T-helper 1 cell (primary cell): ENCODE results near the gene CHST15.

Experiments
- DNase-seq, 5 donors: peaks; one replicate each; pipeline ENCODE4 v3.0.0-alpha.2; 2012 to 2020
- total RNA-seq, 4 donors: gene quantifications; one replicate each; lab custom pipeline; 2026; lab: John Stamatoyannopoulos, UW

CHST15 gene, protein sequence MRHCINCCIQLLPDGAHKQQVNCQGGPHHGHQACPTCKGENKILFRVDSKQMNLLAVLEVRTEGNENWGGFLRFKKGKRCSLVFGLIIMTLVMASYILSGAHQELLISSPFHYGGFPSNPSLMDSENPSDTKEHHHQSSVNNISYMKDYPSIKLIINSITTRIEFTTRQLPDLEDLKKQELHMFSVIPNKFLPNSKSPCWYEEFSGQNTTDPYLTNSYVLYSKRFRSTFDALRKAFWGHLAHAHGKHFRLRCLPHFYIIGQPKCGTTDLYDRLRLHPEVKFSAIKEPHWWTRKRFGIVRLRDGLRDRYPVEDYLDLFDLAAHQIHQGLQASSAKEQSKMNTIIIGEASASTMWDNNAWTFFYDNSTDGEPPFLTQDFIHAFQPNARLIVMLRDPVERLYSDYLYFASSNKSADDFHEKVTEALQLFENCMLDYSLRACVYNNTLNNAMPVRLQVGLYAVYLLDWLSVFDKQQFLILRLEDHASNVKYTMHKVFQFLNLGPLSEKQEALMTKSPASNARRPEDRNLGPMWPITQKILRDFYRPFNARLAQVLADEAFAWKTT
- 0 to 1.5 (median 0) reads per million in 4 donors for total RNA-seq

DNA sequence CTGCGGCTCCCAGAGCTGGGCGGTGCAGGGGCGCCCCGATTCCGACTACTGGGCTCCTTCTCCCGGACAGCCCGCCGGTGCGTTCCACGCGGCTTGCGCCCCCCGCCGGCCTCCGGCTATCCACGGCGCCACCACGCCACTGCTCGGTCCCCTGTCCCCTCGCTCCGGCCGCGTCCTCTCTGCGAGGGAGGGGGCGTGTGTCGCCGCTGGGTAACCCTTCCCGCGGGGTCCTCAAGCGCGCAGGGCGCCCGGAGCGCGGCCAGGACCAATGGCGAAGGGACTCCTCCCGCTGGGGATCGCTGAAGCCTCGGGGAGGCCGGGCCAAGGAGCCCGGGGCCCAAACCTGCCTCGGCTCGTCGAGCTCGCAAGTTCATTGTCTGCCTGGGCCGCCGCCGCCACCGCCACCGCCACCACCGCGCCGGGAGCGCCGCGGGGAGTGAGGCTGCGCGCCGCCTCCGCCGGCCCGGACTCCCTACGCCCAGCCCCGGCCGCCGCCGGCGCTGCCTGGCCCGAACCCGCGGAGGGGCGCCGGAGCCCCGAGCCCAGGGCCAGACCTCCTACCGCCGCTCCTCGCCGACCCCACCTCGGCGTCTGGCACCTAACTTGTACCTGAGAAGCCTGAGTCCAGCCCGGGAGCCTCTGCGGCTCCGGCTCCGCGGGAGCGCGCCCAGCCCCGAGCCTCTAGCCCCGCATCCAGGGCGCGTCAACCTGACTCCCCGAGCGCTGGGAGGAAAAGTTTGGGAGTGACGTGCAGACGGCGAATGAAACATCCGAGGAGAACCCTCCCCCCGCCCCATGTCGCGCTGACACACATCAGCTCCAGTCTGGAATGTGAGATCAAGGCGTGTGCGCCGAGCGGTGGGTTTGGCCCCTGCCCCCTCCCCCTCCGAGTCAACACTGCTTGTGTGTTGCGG lies at the start of gene CHST15:
Gene CHST15, minus strand, starts transcription at position 739 of the 914 bp plus-strand sequence. CDS start 47,386 bp downstream, outside the sequence.
- DNase-seq: no peak

DNA sequence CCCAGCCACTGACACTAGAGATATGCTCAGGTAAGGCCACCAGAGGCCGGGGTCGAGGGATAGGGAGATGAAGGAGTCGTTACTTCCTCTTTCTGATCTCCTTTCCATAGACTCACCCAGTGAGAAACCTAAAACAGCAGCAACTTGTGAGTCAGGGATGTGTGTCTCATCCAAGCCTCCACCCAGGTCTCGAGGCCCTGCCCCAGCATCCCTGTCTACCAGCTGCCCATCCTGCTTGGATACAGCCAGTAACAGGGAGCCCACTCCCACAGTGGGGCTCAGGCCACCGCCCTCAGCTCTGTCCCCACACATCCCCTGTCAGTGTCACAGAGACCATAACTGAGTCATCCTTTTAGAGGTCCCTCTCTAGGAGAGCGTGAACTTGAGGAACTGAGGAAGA lies 49.6 kb upstream of the CHST15 start:
- no peak for DNase-seq

DNA sequence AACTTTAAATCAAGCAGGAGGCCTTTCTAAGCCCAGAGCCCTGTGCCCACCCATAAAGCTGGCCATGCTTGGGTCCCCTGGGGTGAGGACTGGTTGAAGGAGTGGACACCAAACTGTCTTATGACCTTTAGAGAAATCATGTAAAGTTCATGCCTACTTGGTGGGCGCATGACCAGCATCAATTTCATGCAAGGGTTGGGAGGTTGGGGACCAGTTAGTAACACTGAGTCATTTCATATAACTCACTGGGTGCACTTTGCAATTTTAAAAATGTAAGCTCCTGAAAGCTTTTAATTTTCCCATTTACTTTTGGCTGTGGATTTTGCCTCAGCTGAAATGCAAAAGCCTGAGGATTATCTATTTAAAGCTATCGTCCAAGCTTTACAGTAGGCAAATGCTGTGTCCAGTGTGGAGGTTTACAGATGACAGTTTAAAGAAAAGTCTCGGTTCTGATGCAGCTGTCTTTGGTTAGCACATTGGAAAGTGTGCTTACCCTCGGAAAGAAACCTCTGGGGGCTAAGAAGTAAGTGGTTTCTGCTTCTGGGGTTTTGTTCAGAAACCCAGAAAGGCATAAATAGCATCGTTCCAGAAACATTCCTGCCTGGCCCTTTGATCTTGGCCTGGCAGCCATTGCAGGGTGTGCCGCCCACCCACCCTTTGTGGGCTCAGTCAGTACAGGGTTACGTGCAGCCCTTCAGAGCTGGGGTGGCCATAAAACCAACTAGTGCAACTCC lies 48.8 kb upstream of the CHST15 start:
- DNase-seq: no peak

DNA sequence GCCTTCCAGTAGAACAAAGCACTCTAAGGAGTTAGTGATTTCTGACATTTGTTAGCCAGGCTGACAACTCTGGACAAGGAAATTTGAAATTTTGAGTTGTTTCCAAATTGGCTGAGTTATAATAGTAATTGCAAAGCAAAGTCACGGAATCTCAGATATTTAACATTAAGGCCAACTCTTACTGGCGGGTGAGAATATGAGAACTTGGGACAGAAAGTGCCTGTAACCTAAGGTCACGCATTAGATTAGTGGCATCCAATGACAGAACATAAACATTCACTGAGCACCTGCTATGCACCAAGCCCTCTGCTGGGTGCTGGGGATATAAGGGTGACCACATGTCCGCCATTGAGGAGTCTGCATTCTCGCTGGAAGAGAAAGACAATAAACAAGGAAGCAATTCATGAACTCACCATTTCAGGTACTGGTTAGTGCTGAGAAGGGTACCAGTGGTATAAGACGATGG lies 45.5 kb upstream of the CHST15 start:
- DNase-seq: no peak

DNA sequence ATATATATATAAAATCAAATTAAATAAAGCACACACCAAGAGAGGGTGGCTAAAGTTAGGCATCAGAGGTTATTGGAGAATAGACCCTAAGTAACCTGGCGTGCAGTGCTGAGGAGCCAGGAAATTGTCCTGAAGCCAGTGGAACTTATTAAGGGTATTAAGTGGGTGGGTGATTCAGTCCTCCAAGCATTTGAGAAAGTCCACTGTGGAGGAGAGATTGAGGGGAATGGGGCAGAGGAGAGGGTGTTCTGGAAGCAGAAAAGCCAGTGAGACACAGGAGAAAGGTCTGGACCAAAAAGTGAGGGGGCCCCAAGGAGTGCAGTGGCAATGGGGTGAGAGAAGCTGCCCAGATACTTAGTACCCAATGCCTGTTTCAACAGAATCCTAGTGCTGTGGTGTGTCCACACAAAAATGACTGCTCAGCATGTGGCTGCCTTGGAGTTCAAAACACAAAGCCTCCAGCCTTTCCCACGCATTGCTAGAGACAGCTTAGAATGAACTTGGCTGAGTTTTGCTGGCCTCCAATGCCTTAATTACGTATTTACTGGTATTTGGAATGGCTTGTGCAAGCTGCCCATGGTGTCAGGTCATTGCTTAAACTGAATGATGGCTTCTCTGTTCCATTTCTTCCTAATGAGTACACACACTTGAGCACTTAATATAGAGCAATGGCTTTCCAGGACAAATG lies 44.9 kb upstream of the CHST15 start:
- DNase-seq: no peak

DNA sequence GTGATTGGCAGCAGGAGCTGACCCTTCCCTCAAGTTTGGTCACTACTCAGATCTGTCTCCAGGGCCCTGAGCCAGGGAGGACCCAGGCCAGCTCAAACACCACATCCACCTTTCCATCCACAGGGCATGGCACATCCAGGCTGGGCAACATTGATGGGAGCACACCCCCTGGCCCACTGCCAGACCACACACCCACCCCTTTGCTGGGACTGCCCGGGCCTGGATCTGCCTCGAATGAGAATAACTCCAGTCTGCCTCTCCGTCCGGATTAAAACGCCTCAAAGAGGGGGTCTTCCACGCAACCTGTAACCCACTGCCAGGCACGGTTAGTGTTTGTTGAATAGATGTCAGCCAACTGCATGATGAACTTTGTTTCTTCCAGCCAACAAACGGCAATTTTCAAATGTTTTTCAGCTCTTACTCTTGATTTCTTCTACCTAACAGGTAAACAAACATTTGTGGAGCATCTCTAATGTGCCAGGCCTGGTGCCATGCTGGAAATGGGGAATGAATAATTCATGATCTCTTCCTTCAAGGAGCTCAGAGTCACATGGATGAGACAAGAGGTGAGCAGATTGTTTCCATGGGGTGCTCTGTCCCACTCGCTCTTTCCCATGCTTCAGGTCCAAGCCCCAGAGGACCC lies 41.0 kb upstream of the CHST15 start:
- DNase-seq: no peak

DNA sequence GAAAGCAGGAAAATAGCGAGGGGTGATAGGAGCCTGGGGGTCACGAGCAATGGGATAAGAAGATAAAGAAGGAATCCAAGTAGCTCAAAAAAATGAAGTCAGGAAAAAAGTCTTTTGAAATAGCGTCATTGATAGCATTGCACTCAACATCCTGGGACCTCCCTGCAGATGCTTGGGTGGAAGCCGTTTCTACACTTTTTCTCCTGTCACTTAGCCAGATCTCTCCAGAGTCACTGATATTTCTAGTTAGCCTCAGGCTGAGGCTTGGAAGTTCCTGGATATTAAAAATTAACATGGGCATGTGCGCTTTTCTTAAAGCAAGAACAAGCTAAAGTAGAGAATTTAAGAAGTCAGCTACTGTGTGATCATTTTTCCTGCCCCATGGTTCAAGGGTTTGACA lies 39.5 kb upstream of the CHST15 start:
- DNase-seq: no peak

DNA sequence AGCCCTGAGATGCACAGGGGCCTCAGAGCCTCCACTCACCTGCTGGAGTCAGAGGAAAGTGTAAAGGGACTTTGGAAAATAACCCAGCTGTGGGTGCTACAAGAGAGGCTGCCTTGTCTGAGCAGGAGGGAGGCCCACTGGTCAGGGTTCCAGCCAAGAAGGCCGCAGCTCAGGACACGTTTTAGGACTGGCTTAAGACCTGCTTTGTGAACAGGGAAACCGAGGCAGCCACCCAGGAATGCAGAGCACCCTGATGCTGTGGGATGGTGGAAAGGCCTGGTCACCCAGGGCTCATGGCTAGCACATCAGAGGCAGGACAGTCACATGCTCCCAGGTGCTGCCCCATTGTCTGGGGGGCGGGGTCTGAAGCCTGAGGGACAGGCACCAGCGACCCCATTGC lies 38.9 kb upstream of the CHST15 start:
- no peak for DNase-seq

DNA sequence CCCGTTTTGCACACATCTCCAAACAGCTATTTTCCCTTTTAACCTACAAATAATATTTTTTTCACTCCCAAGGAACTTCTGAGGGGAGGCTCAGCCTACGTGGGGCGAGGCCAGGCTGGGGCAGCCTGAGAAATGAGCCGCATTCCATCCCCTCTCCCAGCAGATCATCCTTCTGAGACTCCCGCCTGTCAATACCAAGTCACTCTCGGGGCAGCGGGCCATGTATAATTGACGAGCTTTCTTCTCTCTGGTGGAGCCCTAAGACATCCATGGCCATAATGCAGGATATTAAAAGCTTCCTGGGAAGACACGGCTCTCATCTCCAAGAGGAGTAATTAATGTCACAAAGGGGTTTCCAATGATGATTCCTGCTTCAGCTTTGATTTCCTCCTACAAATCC lies 37.8 kb upstream of the CHST15 start:
- DNase-seq: no peak

DNA sequence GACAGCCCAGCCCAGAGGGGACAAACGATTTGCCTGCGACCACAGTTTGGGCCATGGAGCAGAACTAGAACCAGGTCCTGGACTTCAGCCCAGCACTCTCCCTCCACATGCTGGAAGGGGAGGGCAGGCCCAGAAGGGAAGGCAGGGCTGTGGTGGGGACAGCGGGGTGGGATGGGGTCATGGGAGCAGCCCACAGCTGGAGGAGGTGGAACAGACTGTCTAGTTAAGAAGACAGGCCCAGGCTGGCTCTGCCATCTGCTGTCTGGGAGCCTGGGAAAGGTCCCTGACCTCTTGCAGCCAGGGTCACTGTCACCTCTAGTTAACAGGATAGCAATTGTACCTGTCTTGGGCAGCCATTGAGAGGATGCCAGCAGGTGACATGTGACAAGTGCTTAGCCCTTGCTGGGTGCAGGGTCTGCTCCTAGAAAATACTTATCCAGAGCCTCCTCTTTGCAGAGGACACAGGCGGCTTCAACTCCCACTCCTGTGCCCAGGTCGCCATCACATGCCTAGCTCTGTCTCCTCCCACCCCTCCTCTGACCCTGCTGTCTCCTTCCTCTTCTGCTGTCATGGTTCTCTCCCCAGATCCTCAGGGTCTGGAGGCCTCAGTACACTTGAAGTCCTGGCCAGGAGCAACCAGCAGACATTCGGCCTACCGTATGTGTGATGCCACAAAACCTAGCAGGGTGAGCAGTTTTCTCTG lies 37.0 kb upstream of the CHST15 start:
- DNase-seq: no peak

DNA sequence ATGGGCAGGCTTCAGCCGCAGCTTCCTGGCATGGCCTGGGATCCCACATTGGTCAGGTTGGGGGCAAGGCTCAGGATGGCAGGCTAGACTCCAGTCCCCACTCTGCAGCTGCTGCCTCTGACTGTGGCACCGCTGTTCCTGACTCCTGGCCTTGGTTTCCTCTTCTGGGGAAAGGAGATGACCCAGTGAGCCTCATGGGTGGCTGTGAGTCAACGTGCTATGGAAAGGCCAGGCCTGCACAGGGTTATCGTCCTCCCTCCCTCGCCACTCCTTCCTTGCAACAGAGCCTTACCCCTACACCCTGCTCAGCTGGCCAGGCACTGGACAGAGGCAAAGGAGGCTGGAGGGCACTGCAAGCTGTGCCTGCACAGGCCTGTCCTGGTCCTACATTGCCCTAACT lies 36.1 kb upstream of the CHST15 start:
- no peak for DNase-seq

DNA sequence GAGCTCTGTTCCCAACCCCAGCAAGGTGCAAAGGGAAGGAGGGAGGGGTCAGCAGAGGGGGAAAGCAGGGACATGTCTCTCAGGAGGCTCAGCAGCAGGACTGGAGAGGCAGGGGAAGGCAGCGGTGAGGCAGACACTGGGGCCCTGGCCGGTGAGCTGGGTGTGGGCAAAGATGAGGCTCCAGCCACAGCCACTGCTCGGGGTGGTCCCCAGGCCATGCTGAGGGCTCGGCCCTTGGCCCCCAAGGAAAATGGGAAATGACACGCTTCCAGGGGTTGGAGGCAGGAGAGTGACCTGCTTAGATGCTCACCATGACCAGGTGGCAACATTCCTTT lies 35.4 kb upstream of the CHST15 start:
- DNase-seq: no peak

DNA sequence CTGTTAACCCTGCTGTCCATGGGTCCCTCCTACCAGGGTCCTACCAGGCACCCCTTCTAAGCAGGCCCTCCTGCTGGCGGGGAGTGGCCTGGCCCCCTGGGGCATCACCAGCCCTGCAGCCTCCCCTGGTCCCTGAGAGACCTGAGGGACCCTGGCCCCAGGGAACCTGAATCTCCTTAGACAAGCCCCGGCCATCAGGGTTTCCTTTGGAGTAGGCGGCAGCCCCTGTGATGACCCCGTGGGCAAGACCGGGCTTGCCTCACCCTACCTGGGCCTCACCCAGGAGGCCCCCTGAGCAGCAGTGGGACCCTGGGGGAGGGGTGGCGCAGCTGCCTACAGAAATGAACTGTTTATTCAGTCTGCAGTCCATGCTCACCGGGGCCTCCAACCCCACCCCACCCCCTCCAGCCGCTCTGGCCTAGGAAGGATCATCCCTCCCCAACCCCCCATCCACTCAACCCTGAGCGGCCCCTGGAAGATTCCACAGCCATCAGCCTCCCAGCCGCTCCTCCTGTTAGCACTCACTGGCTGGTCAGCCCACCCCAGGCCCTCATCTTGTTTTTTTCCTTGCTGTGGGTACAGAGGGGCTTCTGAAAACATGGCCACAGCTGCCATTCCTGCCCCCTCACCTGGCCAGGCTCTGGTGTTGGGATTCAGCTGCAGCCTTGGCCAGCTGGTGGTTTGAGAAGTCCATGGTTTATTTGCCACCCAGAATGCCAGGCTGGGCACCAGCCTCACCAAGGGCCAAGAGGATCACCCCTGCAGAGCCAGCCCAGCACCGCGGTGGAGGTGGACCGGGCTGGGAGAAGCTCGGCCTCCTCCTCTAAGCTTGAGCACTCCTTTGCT lies 34.8 kb upstream of the CHST15 start:
- no peak for DNase-seq

DNA sequence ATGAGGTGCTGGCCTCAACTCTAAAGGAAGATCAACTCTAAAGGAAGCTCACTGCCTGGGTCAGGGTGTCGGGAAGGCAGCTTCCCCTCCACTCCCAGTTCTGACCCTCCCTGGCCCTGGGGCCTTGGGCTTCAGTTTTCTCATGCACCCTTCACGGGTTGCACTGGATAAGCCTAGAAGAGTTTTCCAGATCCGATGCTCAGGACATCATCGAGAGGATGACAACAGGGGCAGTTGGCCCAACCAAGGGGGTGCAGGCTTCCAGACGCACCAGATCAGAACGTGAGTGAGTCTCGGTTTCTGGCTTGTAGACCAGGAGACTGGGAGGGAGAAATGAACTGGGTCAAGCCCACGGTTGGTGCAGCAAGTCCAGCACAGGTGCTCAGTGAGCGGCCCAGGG lies 34.2 kb upstream of the CHST15 start:
- no peak for DNase-seq

DNA sequence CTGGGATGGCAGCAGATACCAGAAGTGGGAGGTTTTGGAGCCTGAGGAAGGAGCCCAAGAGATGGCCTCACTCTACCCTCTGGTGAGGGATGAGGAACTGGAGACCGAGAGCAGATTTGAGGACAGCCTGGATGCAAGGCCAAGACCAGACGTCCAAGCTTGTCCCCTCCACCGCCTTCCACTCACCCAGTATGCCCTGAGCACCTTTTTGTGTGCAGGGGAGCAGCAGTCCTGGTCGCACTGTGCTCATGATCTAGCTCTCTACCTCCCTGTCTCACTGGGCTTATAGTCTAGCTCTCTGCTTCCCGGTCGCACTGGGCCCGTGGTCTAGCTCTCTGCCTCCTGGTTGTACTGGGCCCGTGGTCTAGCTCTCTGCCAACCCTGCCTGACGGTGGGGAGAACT lies 33.6 kb upstream of the CHST15 start:
- DNase-seq: no peak

DNA sequence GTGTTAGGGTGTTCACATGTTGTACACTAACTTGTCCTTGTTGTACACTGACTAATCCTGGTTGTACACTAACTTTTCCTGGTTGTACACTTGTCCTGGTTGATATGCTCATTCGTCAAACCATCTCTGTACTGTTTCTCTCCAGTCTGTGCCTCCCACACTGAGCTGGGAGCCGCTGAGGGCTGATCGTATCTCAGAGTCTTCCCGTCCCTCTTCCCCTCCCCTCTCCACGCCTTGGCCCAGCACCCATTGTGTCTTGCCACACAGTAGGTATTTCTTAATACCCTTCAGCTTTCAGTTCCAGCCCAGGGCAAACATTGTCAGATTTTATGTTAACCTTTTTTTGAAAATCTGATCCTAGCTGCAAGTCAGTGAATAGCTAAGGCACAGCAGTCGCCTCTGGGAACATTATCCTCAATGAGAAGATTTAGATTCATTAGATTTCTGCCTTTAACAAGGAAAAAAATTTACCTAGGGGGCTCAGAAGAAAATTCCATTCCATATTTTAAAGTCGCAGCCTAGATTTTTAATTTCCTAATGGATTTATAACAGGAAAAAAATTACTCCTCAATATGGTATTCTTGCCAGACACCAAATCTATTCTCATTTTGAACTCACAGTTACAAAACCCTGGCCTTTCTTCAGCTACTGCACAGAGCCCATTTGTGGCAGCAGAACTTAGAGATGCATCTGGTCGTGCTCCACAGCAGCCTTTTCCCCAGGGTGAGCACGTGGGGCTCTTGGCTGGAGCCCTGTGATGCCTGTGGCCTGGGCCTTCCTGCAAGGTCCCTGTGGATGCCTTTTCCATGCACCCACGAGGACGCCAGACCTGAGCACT lies 33.0 kb upstream of the CHST15 start:
- DNase-seq: no peak

DNA sequence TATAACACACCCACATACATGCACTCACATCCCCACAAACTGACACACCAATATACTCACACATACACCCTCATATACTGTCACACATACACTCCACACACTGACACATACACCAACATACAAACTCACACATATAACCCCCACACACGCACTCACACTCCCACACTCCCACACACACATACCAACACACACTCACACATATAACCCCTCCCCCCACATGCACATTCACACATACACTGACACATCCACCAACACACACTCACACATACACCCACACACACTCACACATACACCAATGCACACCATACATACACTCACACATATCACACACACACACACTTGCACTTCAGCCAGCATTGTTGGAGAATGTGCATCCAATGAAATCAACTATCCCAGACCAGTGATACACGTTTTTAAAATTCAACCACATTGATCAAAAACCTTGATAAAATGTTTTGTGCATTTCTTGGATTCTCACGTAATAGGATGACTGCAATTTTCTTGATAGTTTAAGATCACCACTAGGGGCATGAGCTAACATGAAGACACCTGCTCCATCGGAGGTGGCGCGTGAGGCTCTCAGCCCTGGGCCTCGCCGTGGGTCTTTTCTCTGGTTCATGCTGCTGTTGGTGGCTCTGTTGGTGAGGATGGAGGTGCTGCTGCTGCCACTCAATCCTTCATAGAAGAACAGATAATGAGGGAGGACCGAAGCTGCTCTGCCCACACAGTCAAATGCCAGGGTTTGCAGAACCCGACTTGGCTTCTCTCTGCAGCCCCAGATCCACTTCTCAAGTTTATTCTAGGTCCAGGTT lies 32.1 kb upstream of the CHST15 start:
- no peak for DNase-seq

DNA sequence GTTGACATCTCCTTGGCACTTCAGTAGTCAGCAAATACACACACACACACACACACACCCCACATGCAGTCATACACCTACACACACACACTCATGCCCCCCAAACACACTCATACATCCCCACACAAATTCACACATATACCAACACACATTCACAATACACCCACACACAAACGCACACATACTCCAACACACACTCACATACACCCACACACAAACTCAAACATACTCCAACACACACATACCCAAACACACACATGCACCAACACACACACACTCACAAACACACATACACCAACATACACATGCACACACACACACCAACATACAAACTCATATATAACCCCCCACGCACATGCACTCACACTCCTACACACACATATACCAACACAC lies 31.4 kb upstream of the CHST15 start:
- no peak for DNase-seq
